HG03439 (cell line): ENCODE data around the gene PACRG.

ENCODE experiments used
- ATAC-seq: cut with Tn5 transposase; IDR thresholded peaks from one replicate; pipeline ENCODE4 v1.9.1; 2021; ENCODE audit warnings: mild to moderate bottlenecking, moderate library complexity; ENCODE audit not compliant: unreplicated experiment

Gene PACRG

GRCh38 chr6:162709431-162709830 is 18.3 kb upstream of the PACRG start:
- ATAC-seq = no peak

DNA sequence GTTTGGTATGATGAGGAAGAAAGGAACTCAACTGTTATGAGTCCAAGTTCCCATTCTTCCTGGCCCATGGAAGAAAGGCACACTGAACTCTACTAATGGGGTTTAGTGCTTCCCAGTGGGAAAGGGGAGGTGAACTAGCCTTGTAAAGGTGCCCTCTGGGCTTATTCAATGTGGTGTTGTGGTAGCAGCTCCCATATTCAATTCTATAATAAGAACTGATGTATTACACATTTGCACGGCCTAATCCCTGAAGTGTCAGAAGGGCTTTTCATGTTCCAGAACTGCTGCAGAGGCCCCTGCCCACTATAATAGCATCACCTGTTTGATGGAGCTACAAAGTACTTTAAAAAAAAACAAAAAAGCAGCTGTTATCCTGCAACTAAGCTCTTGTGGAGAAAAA is 17.4 kb upstream of the PACRG start:
- ATAC-seq = no peak

- ATAC-seq = no peak
Observed at GRCh38 chr6:162710936-162711335, 16.8 kb upstream of the PACRG start.

GRCh38 chr6:162711376-162711775 is 16.4 kb upstream of the PACRG start:
- no peak for ATAC-seq

GRCh38 chr6:162712694-162713093 is 15.1 kb upstream of the PACRG start:
- ATAC-seq = no peak

- ATAC-seq = no peak
Observed at GRCh38 chr6:162713974-162714780, 13.6 kb upstream of the PACRG start.

GRCh38 chr6:162715601-162716000 is 12.2 kb upstream of the PACRG start:
- no peak for ATAC-seq

DNA sequence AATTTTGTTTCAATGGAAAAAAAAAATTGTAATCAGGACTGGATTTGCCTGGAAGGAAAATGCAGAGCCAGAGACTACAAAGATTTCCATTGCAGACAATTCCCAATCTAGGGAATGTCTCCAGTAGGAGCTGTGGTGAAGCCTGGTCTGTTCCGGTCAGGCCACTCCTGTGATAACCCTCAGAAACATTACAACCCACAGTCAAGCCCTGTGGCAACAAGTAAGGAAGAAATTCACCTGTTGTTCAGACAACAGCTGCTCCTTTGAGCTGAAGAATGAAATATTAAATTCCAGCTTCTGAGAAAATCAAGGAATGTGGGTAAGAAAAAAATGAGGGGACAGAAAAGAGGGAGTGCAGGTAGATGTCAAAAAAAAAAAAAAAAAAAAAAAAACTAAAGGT is 8.2 kb upstream of the PACRG start:
- no peak for ATAC-seq

- no peak for ATAC-seq
Observed at GRCh38 chr6:162721404-162721687, 6.4 kb upstream of the PACRG start.

- no peak for ATAC-seq
Observed at GRCh38 chr6:162722226-162722625, 5.5 kb upstream of the PACRG start.

DNA sequence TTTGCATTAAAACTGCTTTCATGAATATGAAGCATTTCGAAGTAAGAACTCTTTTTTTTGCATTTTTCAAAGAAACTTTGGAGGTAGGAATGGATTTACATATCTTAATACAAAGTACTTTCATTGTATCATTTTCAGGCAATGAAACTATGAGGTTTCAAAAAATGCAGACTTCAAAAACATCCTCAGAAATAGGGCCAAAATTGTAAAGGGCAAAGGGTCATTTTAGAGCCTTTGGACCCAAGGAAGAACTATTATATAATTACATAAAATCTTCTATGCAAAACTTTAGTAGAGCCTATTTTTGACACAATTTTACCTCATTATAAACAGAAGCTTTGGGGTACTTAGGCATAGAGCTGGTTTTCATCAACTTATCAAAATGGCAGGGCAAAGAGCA is 5.1 kb upstream of the PACRG start:
- ATAC-seq = no peak

- ATAC-seq = no peak
Observed at GRCh38 chr6:162726947-162727321, 840 bp upstream of the PACRG start.

GRCh38 chr6:162728197-162728596 is 423 bp downstream of the PACRG start:
- ATAC-seq = no peak

- no peak for ATAC-seq
Observed at GRCh38 chr6:162728706-162729105, 932 bp downstream of the PACRG start.

GRCh38 chr6:162730502-162730901 is 2.7 kb downstream of the PACRG start:
- no peak for ATAC-seq

GRCh38 chr6:162733489-162733888 is 5.7 kb downstream of the PACRG start:
- ATAC-seq = no peak

DNA sequence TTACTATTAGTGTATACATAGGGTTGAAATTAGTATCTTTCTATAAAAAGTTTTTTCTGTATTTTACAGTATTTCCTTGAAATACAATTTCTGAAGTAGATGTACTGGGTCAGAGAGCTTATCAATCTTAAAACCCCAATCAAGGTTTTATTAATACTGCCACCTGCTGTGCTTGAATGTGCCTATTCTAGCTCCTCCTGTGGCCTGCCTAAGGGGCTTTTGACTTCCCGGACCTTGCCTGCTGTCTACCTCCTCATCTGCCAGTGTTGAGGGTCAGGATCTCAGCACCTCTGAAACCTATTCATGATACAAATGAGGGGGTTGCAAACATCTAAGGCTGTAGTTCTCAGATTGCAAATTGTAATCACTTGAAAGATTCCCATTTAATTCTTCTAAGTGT is 9.2 kb downstream of the PACRG start:
- ATAC-seq = no peak

GRCh38 chr6:162750776-162751175 is 23.0 kb downstream of the PACRG start:
- ATAC-seq = no peak

DNA sequence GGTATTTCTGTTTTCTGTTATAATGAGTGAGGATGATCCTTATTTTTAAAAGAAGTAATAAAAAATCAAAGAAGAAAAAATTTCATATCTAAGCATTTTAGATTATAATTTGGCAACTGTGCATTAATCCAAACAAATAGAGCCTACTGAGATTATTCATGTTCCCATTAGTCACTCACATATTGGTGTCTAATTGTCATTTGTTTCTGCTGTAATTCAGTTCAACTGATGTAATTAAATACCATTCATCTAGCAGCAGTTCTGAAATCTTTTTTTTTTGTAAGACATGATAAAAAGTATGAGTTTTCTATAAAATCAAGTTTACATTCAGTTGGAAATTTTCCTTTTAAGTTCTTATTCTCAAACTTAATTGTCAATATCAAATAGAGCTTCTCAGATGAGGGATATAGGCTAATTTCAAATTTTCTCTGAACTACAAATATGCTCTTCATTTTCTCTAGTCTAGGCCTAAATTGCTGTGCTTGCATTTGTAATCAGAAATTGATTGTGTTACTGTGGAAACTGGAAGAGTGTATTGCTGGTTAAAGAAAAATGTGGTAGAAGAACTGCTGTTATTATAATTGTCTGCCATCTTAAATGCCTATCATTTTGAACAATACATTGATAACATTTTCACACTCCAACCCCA is 23.6 kb downstream of the PACRG start:
- no peak for ATAC-seq

GRCh38 chr6:162753775-162754174 is 26.0 kb downstream of the PACRG start:
- no peak for ATAC-seq

DNA sequence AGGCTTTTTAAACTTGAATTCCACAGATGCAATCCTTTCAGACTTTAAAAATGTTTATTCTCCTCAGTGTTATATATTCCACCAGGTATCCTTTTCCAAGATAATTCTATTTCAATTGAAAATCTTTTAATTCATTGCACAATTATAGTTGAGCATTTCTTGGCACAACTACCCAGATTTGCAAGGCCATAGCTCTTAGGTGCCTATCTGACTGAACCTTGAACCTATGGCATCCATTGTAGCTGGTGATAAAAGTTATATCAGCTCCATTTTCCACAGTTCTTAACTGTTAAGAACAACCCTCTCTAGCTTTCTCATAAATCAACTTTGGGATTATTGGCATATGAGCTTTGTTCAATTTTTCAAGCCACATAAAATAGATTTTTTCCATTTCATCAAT is 42.4 kb downstream of the PACRG start:
- no peak for ATAC-seq

GRCh38 chr6:162770955-162771354 is 43.2 kb downstream of the PACRG start:
- ATAC-seq = no peak

DNA sequence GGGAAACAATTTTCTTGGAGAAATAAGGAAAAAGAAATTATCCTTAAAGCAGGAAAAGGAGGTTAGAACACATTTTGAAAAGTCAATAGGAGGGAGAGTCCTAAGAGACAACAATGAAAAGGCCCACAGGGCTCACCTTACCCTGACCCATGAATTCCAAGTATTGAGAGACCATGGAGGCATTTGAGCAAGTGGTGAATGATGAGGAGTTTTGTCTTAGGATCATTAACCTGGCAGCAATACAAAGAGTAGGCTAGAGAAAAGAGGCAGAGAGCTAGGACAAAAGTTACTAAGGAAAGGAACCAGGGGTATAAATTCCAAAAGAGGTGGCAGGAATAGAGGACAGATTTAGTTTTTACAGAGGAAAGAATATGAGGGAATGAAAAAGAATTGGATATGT is 44.7 kb downstream of the PACRG start:
- ATAC-seq = no peak
